Measurements from ENCODE around the gene KLHDC7B. TPM values are rescaled to one million over a fixed set of nuclear protein-coding genes. Genes with fewer than 3 reads are reported as not detected.

Gene KLHDC7B
- total and polyA plus RNA-seq, 9 donors = 0.04 to 0.13 (median 0.10) TPM; not detected in 2

GRCh38 chr22:50600538-50600937 lies 54.8 kb downstream of the KLHDC7B start, which contains the start of gene MAPK8IP2:
TSS of gene MAPK8IP2 (plus strand) at chr22:50600793. CDS start at chr22:50600819, 26 bp downstream.
- intact Hi-C loops (cut with DNase I) = no loop called here
- no peak for TF ChIP-seq EP300 (IDR thresholded peaks at IDR 0.05)
- no peak for TF ChIP-seq POLR2A (IDR thresholded peaks at IDR 0.05)
- TF ChIP-seq CTCF (IDR thresholded peaks at IDR 0.05) = no peak

More at GRCh38 chr22:50600538-50600937, 54.8 kb downstream of the KLHDC7B start, which contains the start of gene MAPK8IP2:
- DNase-seq = peak in 3 of 5 donors; percentile 36 to 70 (median 47)
- Histone ChIP-seq H3K36me3 (no peaks in the 10 kb centered on the region), H3K27ac (no peak within 1 kb of the TSS), H3K4me3 (peak within 1 kb of the TSS; percentile 39), H3K9me3 (no peaks in the 10 kb centered on the region), H3K4me1 (ENCODE audit: insufficient read depth) (peaks cover 2% of the 10 kb centered on the region), H3K27me3 (no peaks in the 10 kb centered on the region)
- 0 to 1% (median 0%) methylated on average over 4 to 59 of the region's 61 CpGs for WGBS, 3 donors

Other genes starting within 250 kb of the KLHDC7B start
- gene PLXNB2, start 238.3 kb upstream of the KLHDC7B start, total RNA-seq = 100 to 1,000 TPM; 121 to 274 (median 229) TPM
- 100 to 1,000 TPM in 1 of 2 donors, 10 to 100 TPM in 1; 26.5 to 135 TPM for gene PLXNB2, start 238.3 kb upstream of the KLHDC7B start, polyA plus RNA-seq
- gene DENND6B, start 218.9 kb upstream of the KLHDC7B start, total RNA-seq = 10 to 100 TPM in 2 of 7 donors, 1 to 10 TPM in 5; 2.6 to 17.3 (median 7.4) TPM
- 1 to 10 TPM in 1 of 2 donors, under 1 TPM in 1; 0.38 to 5.6 TPM for gene DENND6B, start 218.9 kb upstream of the KLHDC7B start, polyA plus RNA-seq
- gene PPP6R2, start 202.6 kb upstream of the KLHDC7B start, total RNA-seq = 10 to 100 TPM; 30.1 to 52.9 (median 37.8) TPM
- 10 to 100 TPM in 1 of 2 donors, 1 to 10 TPM in 1; 8.2 to 33.4 TPM for gene PPP6R2, start 202.6 kb upstream of the KLHDC7B start, polyA plus RNA-seq
- gene SBF1, start 70.9 kb upstream of the KLHDC7B start, total RNA-seq = 10 to 100 TPM; 25.6 to 86.0 (median 65.1) TPM
- 10 to 100 TPM in 1 of 2 donors, 1 to 10 TPM in 1; 1.9 to 36.7 TPM for gene SBF1, start 70.9 kb upstream of the KLHDC7B start, polyA plus RNA-seq
- gene ADM2, start 64.4 kb upstream of the KLHDC7B start, total RNA-seq = 1 to 10 TPM in 1 of 7 donors, under 1 TPM in 3, not detected in 3; 0.11 to 2.6 (median 0.21) TPM
- gene ADM2, start 64.4 kb upstream of the KLHDC7B start, polyA plus RNA-seq = under 1 TPM; 0.01 to 0.03 TPM
- gene MIOX, start 59.0 kb upstream of the KLHDC7B start, total RNA-seq = under 1 TPM in 1 of 7 donors, not detected in 6; 0.20 TPM
- not detected for gene MIOX, start 59.0 kb upstream of the KLHDC7B start, polyA plus RNA-seq
- gene LMF2, start 38.2 kb upstream of the KLHDC7B start, total RNA-seq = 10 to 100 TPM; 43.6 to 76.6 (median 60.9) TPM
- 10 to 100 TPM in 1 of 2 donors, 1 to 10 TPM in 1; 1.5 to 52.3 TPM for gene LMF2, start 38.2 kb upstream of the KLHDC7B start, polyA plus RNA-seq
- 10 to 100 TPM; 37.1 to 61.5 (median 53.7) TPM for gene NCAPH2, start 37.7 kb upstream of the KLHDC7B start, total RNA-seq
- gene NCAPH2, start 37.7 kb upstream of the KLHDC7B start, polyA plus RNA-seq = 10 to 100 TPM; 11.5 to 49.0 TPM
- 1 to 10 TPM in 2 of 7 donors, under 1 TPM in 2, not detected in 3; 0.73 to 5.1 (median 2.6) TPM for gene SCO2, start 20.3 kb upstream of the KLHDC7B start, total RNA-seq
- under 1 TPM in 1 of 2 donors, not detected in 1; 0.75 TPM for gene SCO2, start 20.3 kb upstream of the KLHDC7B start, polyA plus RNA-seq
- gene TYMP, start 15.9 kb upstream of the KLHDC7B start, total RNA-seq = 10 to 100 TPM in 5 of 7 donors, 1 to 10 TPM in 2; 6.6 to 72.4 (median 15.9) TPM
- gene TYMP, start 15.9 kb upstream of the KLHDC7B start, polyA plus RNA-seq = 1 to 10 TPM; 2.7 to 8.4 TPM
- not detected for gene SYCE3, start 17.0 kb downstream of the KLHDC7B start, total RNA-seq
- not detected for gene SYCE3, start 17.0 kb downstream of the KLHDC7B start, polyA plus RNA-seq
- gene CPT1B, start 32.5 kb downstream of the KLHDC7B start, total RNA-seq = 10 to 100 TPM in 1 of 7 donors, 1 to 10 TPM in 6; 3.6 to 10.6 (median 5.2) TPM
- 1 to 10 TPM; 2.5 to 4.2 TPM for gene CPT1B, start 32.5 kb downstream of the KLHDC7B start, polyA plus RNA-seq
- gene CHKB, start 37.0 kb downstream of the KLHDC7B start, total RNA-seq = 10 to 100 TPM; 34.9 to 73.2 (median 48.8) TPM
- 10 to 100 TPM; 42.2 to 44.2 TPM for gene CHKB, start 37.0 kb downstream of the KLHDC7B start, polyA plus RNA-seq
- gene MAPK8IP2, start 54.9 kb downstream of the KLHDC7B start, total RNA-seq = 10 to 100 TPM in 4 of 7 donors, 1 to 10 TPM in 3; 5.0 to 28.4 (median 13.2) TPM
- 1 to 10 TPM; 1.1 to 6.0 TPM for gene MAPK8IP2, start 54.9 kb downstream of the KLHDC7B start, polyA plus RNA-seq
- gene ARSA, start 82.3 kb downstream of the KLHDC7B start, total RNA-seq = 10 to 100 TPM; 11.9 to 51.6 (median 19.9) TPM
- 10 to 100 TPM in 1 of 2 donors, 1 to 10 TPM in 1; 2.1 to 13.1 TPM for gene ARSA, start 82.3 kb downstream of the KLHDC7B start, polyA plus RNA-seq
- 10 to 100 TPM in 2 of 7 donors, 1 to 10 TPM in 5; 2.6 to 23.2 (median 6.2) TPM for gene SHANK3, start 126.9 kb downstream of the KLHDC7B start, total RNA-seq
- 1 to 10 TPM; 2.7 to 9.8 TPM for gene SHANK3, start 126.9 kb downstream of the KLHDC7B start, polyA plus RNA-seq
- gene ACR, start 192.3 kb downstream of the KLHDC7B start, total RNA-seq = 1 to 10 TPM in 1 of 7 donors, under 1 TPM in 2, not detected in 4; 0.25 to 1.3 (median 0.64) TPM
- gene ACR, start 192.3 kb downstream of the KLHDC7B start, polyA plus RNA-seq = under 1 TPM; 0.33 TPM
- 10 to 100 TPM; 15.6 to 50.8 (median 28.4) TPM for gene RABL2B, start 237.7 kb downstream of the KLHDC7B start, total RNA-seq
- 10 to 100 TPM; 20.1 to 37.2 TPM for gene RABL2B, start 237.7 kb downstream of the KLHDC7B start, polyA plus RNA-seq